ENCODE measurements around the gene CSNK2A3. TPM values are rescaled to one million over a fixed set of nuclear protein-coding genes. Genes with fewer than 3 reads are reported as not detected.

CSNK2A3 gene
- total RNA-seq, 2 experiments from 2014 or later, result 0.27 to 0.28 TPM

- peak in 3 of 14 experiments; percentile 7 to 13 (median 12) for DNase-seq
- no peaks in the 10 kb centered on the region for H3K4me1 Mint-ChIP-seq (ENCODE audit: low read depth)
These were observed 34.1 kb downstream of the CSNK2A3 start for GRCh38 chr11:11318961-11319360.

GRCh38 chr11:11318461-11318860 lies 34.6 kb downstream of the CSNK2A3 start:
- Mint-ChIP-seq H3K9me3 (peaks cover 6% of the 10 kb centered on the region), H3K36me3 (ENCODE audit: low read depth) (no peaks in the 10 kb centered on the region), H3K27ac (no peak overlapping the region), H3K4me1 (ENCODE audit: low read depth) (no peaks in the 10 kb centered on the region), H3K27me3 (no peaks in the 10 kb centered on the region), H3K4me3 (no peak overlapping the region)
- ChIA-PET CTCF (no interaction called here), POLR2A (no interaction called here)
- Histone ChIP-seq H3K36me3 (ENCODE audit: insufficient read depth, low read length) (no peaks in the 10 kb centered on the region), H3K9me3 (ENCODE audit: control insufficient read depth in 1 of 2, insufficient read depth in 1 of 2, low read length in 2 of 2) (peaks cover 4 to 9% of the 10 kb centered on the region in 2 experiments), H3K27me3 (ENCODE audit: control insufficient read depth in 1 of 2, insufficient read depth in 2 of 2, low read length in 2 of 2) (no peaks in the 10 kb centered on the region), H3K4me3 (ENCODE audit: low read length) (no peak overlapping the region), H3K4me1 (ENCODE audit: insufficient read depth, low read length) (no peaks in the 10 kb centered on the region), H3K27ac (ENCODE audit: low read depth in 1 of 2, low read length in 2 of 2) (no peak overlapping the region)
- intact Hi-C loops (cut with DNase I, micrococcal nuclease), result no loop called here
- DNase-seq, result no peak
- no peak for ATAC-seq (ENCODE audit: poor library complexity)
- TF ChIP-seq CTCF (IDR thresholded peaks at IDR 0.05), result no peak

More at GRCh38 chr11:11318961-11319360, 34.1 kb downstream of the CSNK2A3 start:
- H3K36me3 ChIP-seq (ENCODE audit: insufficient read depth, low read length), result no peaks in the 10 kb centered on the region
- H3K27me3 Mint-ChIP-seq, result no peaks in the 10 kb centered on the region
- CTCF ChIA-PET, result no interaction called here
- TF ChIP-seq CTCF (IDR thresholded peaks at IDR 0.05), result no peak
- no peaks in the 10 kb centered on the region for H3K36me3 Mint-ChIP-seq (ENCODE audit: low read depth)
- no peak overlapping the region for H3K27ac ChIP-seq (ENCODE audit: low read depth in 1 of 2, low read length in 2 of 2)
- no peak overlapping the region for H3K4me3 Mint-ChIP-seq
- H3K27me3 ChIP-seq (ENCODE audit: control insufficient read depth in 1 of 2, insufficient read depth in 2 of 2, low read length in 2 of 2), result no peaks in the 10 kb centered on the region
- intact Hi-C loops (cut with DNase I, micrococcal nuclease), result no loop called here
- H3K4me1 ChIP-seq (ENCODE audit: insufficient read depth, low read length), result no peaks in the 10 kb centered on the region
- H3K9me3 ChIP-seq (ENCODE audit: control insufficient read depth in 1 of 2, insufficient read depth in 1 of 2, low read length in 2 of 2), result peaks cover 4 to 9% of the 10 kb centered on the region in 2 experiments
- no peak overlapping the region for H3K4me3 ChIP-seq (ENCODE audit: low read length)
- no peak overlapping the region for H3K27ac Mint-ChIP-seq
- H3K9me3 Mint-ChIP-seq, result peaks cover 8% of the 10 kb centered on the region
- no peak for ATAC-seq (ENCODE audit: poor library complexity)
- POLR2A ChIA-PET, result no interaction called here

- no peaks in the 10 kb centered on the region for H3K36me3 ChIP-seq (ENCODE audit: insufficient read depth, low read length)
- Mint-ChIP-seq H3K27me3 (no peaks in the 10 kb centered on the region), H3K4me3 (no peak overlapping the region), H3K4me1 (ENCODE audit: low read depth) (no peaks in the 10 kb centered on the region), H3K9me3 (no peaks in the 10 kb centered on the region), H3K36me3 (ENCODE audit: low read depth) (no peaks in the 10 kb centered on the region), H3K27ac (no peak overlapping the region)
- intact Hi-C loops (cut with DNase I, micrococcal nuclease), result no loop called here
- ATAC-seq (ENCODE audit: poor library complexity) (no peak), DNase-seq (no peak)
- no peaks in the 10 kb centered on the region for H3K27me3 ChIP-seq (ENCODE audit: control insufficient read depth in 1 of 2, insufficient read depth in 2 of 2, low read length in 2 of 2)
- H3K4me1 ChIP-seq (ENCODE audit: insufficient read depth, low read length), result no peaks in the 10 kb centered on the region
- TF ChIP-seq CTCF (IDR thresholded peaks at IDR 0.05), result no peak
- POLR2A ChIA-PET, result no interaction called here
- CTCF ChIA-PET, result no interaction called here
- H3K9me3 ChIP-seq (ENCODE audit: control insufficient read depth in 1 of 2, insufficient read depth in 1 of 2, low read length in 2 of 2), result peaks cover 0 to 4% of the 10 kb centered on the region in 2 experiments
- H3K4me3 ChIP-seq (ENCODE audit: low read length), result no peak overlapping the region
- H3K27ac ChIP-seq (ENCODE audit: low read depth in 1 of 2, low read length in 2 of 2), result no peak overlapping the region
These were observed 36.3 kb downstream of the CSNK2A3 start for GRCh38 chr11:11316651-11317230.

Measured in CD4-positive, alpha-beta T cell (primary cell).